Measurements from ENCODE around the gene CDC25B.

The CDC25B gene

GRCh38 chr20:3764659-3765058, 31.5 kb upstream of the CDC25B start:
- DNase-seq (ENCODE audit: low spot score): no peak

- DNase-seq (ENCODE audit: low spot score): no peak
These were observed 30.8 kb upstream of the CDC25B start for GRCh38 chr20:3765171-3765882.

GRCh38 chr20:3766422-3767109, 29.5 kb upstream of the CDC25B start:
- DNase-seq (ENCODE audit: low spot score): peak; percentile 58

DNA sequence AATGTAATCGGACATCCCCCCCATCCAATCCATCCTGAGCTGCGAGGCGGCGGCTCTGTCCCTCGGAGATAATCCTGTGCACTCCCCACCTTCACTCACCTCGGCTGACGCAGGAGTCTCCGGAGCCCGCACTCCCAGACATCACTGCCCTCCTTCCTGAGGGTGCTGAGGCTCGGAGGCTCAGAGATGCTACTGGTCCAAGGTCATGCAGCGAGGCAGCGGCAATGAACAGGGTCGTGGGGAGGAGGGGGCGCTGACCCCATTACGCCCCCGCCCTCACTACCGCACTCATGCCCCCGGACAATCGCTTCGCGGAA, 29.0 kb upstream of the CDC25B start:
- DNase-seq (ENCODE audit: low spot score): no peak

- DNase-seq (ENCODE audit: low spot score): peak; percentile 99
These were observed 28.4 kb upstream of the CDC25B start, which contains the start of gene ADISSP for GRCh38 chr20:3767427-3768341. ADISSP (minus strand) TSS chr20:3767753; CDS start chr20:3760100, 7,653 bp downstream.

DNA sequence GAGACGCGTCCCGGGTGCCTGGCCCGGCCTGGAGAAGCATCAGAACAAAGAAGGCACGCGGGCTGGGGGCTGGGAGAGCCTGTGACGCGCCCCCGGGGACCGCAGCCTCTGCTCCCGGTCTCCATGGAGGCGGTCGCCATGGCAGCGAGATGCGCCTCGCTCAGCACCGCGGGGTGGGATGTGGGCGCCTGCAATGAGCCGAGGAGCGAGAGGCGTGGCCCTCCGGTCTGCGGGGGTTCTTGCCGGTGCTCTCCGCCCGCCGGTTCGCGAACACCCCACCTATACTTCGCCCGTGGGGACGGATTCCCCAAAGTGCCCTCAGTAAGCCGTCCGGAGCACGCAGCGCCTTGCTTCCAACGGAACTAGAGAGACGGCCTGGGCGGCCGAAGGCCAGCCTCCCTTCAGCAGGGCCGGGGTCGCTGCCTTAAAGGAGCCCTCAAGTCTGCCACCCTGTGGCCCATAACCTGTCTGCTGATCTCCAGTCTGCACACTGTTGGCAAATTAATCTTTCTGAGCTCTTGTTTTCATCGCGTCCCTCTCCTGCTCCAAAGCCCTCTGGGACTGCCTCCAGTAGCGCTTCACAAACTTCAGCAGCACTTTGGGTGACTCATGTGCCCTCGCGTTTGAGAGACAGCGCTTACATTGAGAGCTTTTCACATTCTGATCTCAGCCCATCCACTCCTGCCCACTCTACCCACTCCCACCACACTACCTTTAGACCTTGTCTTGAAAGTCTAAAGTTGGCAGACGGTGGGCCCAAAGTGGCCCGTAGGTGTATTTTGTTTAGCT, 27.6 kb upstream of the CDC25B start:
- DNase-seq (ENCODE audit: low spot score): peak; percentile 79

- DNase-seq (ENCODE audit: low spot score): no peak
These were observed 24.5 kb upstream of the CDC25B start for GRCh38 chr20:3771552-3772058.

- DNase-seq (ENCODE audit: low spot score): no peak
These were observed 20.5 kb upstream of the CDC25B start for GRCh38 chr20:3775457-3776108.

DNA sequence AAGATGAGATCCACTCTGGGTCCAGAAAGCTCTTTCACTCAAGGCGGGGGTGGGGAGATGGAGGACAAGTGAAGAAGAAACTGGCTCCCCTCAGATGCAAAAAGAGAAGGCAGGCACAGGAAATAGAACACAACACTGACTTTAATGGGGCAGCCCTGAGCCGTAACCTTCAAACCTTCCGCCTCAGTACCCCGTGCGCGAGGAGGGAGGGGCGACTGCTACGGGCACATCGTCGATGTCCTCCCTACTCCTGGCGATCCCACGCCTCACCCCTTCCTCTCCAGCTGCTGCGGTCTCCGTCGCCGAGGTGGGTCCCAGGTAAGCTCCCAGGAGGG, 18.8 kb upstream of the CDC25B start:
- no peak for DNase-seq (ENCODE audit: low spot score)

GRCh38 chr20:3777716-3778629, 18.1 kb upstream of the CDC25B start:
- DNase-seq (ENCODE audit: low spot score): no peak

GRCh38 chr20:3778976-3779375, 17.1 kb upstream of the CDC25B start:
- no peak for DNase-seq (ENCODE audit: low spot score)

DNA sequence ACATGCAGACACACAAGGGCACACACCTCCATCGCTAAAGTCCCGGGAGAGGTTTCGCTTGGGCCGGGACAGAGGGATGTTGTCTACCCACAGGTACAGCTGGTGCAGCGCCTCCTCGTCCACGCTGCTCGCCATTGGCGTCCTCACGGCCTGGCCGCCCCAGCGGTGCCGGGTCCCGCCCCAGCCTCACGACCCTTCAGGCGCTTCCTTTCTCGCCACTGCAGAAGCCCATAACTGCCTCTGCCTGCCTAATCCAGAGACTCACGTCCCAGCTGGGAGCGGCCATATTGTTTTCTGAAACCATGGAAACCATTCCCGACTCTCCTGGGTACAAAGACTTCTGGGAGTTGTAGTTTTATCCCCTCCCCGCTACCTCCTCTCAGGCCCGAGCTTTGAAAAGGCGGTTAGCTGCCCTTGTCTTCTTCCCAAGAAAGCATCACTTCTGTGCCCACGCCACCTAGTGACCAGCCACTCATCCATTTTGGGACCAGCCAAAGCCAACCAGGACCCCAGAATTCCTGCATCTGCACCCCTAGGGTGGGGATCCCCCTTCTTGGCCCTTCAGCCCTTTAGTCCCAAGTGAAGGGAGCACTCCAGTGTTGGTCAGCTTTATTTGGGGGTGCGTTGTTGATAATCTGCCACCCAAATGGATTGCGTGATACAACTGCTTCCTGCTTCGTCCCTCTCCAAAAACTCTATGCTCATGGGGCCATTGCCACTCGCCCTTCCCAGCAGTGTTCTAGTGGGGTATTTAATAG, 14.8 kb upstream of the CDC25B start, which contains the start of gene SPEF1:
SPEF1 (minus strand) TSS at position 296 of the 758 bp plus-strand sequence; CDS start at position 135, 161 bp downstream.
- DNase-seq (ENCODE audit: low spot score): no peak

GRCh38 chr20:3782597-3782996, 13.5 kb upstream of the CDC25B start:
- DNase-seq (ENCODE audit: low spot score): no peak

- no peak for DNase-seq (ENCODE audit: low spot score)
These were observed 13.0 kb upstream of the CDC25B start for GRCh38 chr20:3783068-3783489.

DNA sequence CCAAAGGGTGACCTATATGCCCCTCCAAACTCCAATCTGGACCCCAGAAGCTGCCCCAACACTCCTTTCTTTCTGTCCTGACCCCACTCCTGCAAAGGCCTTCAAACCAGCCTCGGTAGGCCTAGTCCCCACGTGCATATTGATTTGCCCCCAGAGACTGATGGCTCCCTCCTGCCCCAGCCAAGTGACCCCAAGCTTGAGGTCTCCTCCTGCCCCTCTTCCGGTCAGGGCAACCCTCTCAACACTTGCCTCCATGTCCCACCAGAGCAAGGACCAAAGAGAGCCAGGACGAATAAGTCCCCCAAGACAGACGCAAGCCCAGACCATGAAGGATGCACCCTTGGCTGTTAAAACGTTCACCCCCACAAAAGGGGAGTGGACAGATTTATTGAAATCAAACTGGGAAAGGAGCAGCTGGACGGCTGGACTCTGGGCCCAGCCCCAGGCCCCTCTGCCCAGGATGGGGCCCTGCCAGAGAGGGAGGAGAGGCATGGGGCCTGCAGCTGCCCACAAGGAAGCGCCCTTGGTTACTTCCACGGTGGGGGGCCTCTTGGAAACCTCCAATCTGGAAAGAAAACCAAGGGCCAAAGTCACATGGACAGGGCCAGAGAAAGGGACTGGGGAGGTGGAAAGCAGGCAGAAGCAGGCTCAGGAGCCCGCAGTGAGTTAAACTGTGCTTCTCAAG, 12.5 kb upstream of the CDC25B start:
- no peak for DNase-seq (ENCODE audit: low spot score)

- DNase-seq (ENCODE audit: low spot score): no peak
These were observed 11.8 kb upstream of the CDC25B start for GRCh38 chr20:3784216-3784853.

DNA sequence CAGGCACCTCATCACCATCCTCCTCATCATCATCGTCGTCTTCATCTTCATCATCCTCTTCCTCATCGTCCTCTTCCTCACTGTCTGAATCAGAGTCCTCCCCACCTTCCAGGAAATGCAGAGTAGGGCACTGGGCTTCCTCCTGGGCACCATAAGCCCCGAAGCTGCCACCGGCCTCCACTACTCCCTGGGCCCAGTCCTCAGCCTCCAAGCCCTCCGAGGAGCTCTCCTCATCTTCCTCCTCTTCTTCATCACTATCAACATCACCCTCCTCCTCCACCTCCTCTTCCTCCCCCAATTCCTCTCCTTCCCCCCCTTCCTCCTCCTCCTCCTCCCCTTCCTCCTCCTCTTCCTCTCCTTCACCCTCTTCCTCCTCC, 11.3 kb upstream of the CDC25B start:
- DNase-seq (ENCODE audit: low spot score): no peak

Data from left forelimb (tissue), 1 donor.